Mucosa of descending colon (tissue), 3 donors: ENCODE measurements around the gene FOXP1. TPM values are rescaled to one million over a fixed set of nuclear protein-coding genes. Genes with fewer than 3 reads are reported as not detected.

ENCODE experiments used
- ATAC-seq: fragments of 200-7000 bp; cut with Tn5 transposase; one replicate; pipeline ENCODE4 v1.9.1; 2020; ENCODE audit warnings: mild to moderate bottlenecking, moderate library complexity
- DNase-seq, 3 donors: peaks; one replicate each; pipeline ENCODE4 v3.0.0-alpha.2; 2020
- H3K36me3 ChIP-seq: fragments of 200-600 bp; one replicate; pipeline ENCODE4 v1.8.0; 2021; ENCODE audit warnings: low read depth, mild to moderate bottlenecking
- H3K4me1 ChIP-seq: fragments of 200-600 bp; one replicate; pipeline ENCODE4 v1.8.0; 2021; ENCODE audit warnings: low read depth, mild to moderate bottlenecking
- H3K4me3 ChIP-seq: fragments of 200-600 bp; one replicate; pipeline ENCODE4 v1.8.0; 2021; ENCODE audit warnings: mild to moderate bottlenecking
- H3K9me3 ChIP-seq: fragments of 200-600 bp; one replicate; pipeline ENCODE4 v1.8.0; 2021; ENCODE audit warnings: mild to moderate bottlenecking
- intact Hi-C, 2 donors: fragments of 100-400 bp; cut with DNase I in 1 of 2; cut with micrococcal nuclease in 1 of 2; formaldehyde crosslinking; loops; one replicate each; pipeline versions ENCODE4 v1.11.0 to v1.11.1; 2022; cut with DNase I, micrococcal nuclease
- total RNA-seq, 3 donors: library from RNA; stranded (reverse); fragmentation: NEBNext Ultra II Directional in 2 of 3; extraction: Animal tissue kit (Norgen Biotek cat#: 25700) in 2 of 3; gene quantifications; one replicate each; pipeline versions ENCODE4 v1.2.1 to v1.2.4, GENCODE V29; 2021 to 2023
- TF ChIP-seq, protein P1 (sequence below): fragments of 200-600 bp; IDR thresholded peaks from one replicate; pipeline ENCODE4 v1.8.0; 2022; ENCODE audit warnings: antibody characterized with exemption, mild to moderate bottlenecking
- donor health status: DM: no; HTN: no; CAD: no; lungs with moderate emphysema.
- donor health status: DM: no; HTN: no; CAD: no.
- donor health status: DM: no; HTN: yes; CAD: no.

The FOXP1 gene
- total RNA-seq, 3 donors from 2014 or later: 133 to 217 (median 214) TPM

DNA sequence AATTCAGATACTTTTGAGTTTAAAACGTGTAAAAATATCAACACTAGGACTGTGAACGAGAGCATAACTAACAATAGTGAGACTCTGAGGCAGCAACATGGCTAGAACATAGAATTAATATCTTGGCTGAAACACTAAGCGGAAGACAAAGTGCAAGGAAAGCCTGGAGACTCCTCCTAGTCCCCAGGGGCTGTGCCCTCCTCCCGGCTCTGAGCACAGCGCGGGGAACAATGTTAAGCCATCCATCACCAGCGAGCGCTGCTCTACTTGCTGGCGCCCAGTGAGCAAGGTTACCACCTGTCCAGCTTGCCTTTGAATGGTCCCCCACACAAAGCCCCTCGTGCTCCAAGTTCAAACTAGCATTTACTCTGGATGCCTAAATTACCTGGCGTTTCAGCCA is 436.9 kb downstream of the FOXP1 start:
- no peak for ATAC-seq
- Histone ChIP-seq H3K9me3 (no peaks in the 10 kb centered on the region), H3K36me3 (no peaks in the 10 kb centered on the region), H3K4me1 (no peaks in the 10 kb centered on the region), H3K4me3 (no peak overlapping the region)
- no peak for DNase-seq
- intact Hi-C loops: no loop called here
- TF ChIP-seq, protein P1, sequence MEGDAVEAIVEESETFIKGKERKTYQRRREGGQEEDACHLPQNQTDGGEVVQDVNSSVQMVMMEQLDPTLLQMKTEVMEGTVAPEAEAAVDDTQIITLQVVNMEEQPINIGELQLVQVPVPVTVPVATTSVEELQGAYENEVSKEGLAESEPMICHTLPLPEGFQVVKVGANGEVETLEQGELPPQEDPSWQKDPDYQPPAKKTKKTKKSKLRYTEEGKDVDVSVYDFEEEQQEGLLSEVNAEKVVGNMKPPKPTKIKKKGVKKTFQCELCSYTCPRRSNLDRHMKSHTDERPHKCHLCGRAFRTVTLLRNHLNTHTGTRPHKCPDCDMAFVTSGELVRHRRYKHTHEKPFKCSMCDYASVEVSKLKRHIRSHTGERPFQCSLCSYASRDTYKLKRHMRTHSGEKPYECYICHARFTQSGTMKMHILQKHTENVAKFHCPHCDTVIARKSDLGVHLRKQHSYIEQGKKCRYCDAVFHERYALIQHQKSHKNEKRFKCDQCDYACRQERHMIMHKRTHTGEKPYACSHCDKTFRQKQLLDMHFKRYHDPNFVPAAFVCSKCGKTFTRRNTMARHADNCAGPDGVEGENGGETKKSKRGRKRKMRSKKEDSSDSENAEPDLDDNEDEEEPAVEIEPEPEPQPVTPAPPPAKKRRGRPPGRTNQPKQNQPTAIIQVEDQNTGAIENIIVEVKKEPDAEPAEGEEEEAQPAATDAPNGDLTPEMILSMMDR: no peak

DNA sequence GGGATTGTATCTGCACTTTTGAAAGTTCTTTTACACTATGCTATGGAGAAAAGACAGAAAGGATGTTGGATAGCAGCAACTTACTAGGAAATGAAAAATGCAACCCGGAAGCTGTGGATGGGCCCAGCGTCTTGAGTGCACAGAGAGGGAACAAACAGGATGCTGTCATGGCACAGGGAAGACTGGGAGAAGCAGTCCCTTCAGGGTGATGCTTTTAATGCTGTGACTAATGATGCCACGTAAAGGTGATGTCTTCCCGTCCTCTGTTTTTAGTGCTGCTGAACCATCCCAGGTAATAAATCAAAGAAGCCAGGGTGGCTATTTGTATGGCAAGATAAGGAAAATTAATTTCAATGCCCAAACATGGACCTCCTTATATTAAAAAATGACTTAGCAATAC is 437.6 kb downstream of the FOXP1 start:
- DNase-seq (no peak), ATAC-seq (no peak)
- H3K4me1 ChIP-seq: no peaks in the 10 kb centered on the region
- H3K36me3 ChIP-seq: no peaks in the 10 kb centered on the region
- no peaks in the 10 kb centered on the region for H3K9me3 ChIP-seq
- TF ChIP-seq, protein P1: no peak
- intact Hi-C loops: no loop called here
- no peak overlapping the region for H3K4me3 ChIP-seq

DNA sequence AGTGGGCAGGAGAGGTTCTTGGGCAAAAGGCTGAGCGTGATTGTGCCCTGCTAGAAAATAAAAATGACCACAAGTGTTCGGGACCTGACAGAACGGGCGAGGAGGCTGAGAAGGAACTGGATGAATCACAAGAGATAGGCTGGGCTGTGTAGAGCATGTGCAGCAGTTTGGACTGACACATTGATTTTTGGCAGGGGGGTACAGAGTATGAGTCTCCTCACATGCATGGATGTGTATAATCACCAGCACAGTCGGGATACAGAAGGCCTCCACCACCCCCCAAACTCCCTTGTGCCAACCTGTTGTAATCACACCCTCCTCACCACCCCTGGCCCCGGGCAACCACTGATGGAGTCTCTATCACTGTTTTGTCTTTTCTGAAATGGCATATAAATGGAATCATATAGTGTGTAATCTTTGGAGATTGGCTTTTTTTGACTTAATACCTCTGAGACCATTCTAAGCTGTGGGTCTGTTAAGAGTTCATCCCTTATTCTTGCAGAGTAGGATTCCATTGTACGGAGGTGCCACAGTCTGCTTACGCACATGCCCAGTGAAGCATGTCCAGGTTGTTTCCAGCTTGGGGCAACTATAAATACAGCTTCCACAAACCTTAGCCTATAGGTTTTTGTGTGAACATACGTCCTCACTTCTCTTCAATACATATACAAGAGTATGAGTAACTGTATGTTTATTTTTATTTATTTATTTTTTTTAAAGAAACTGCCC is 438.8 kb downstream of the FOXP1 start:
- Histone ChIP-seq H3K36me3 (no peaks in the 10 kb centered on the region), H3K9me3 (no peaks in the 10 kb centered on the region), H3K4me3 (no peak overlapping the region), H3K4me1 (no peaks in the 10 kb centered on the region)
- no peak for DNase-seq
- TF ChIP-seq, protein P1: no peak
- intact Hi-C loops: no loop called here
- peak; percentile 5 for ATAC-seq

DNA sequence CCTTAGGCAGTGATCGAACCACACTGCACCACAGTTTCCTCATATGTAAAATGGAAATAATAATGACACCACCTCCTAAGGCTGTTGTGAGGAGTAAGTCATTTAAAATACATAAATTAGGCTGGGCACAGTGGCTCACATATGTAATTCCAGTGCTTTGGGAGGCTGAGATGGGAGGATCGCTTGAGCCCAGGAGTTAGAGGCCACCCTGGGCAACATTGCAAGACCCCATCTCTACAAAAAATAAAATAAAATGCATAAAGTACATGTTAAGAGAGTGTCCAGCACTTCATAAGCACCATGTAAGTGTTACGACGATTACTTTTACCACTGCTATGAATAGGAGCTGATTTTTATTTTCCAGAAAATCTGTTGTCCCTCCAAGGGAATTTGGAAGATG is 440.0 kb downstream of the FOXP1 start:
- intact Hi-C loops: no loop called here
- H3K9me3 ChIP-seq: no peaks in the 10 kb centered on the region
- no peaks in the 10 kb centered on the region for H3K36me3 ChIP-seq
- ATAC-seq: no peak
- TF ChIP-seq, protein P1: no peak
- no peaks in the 10 kb centered on the region for H3K4me1 ChIP-seq
- no peak overlapping the region for H3K4me3 ChIP-seq
- no peak for DNase-seq

DNA sequence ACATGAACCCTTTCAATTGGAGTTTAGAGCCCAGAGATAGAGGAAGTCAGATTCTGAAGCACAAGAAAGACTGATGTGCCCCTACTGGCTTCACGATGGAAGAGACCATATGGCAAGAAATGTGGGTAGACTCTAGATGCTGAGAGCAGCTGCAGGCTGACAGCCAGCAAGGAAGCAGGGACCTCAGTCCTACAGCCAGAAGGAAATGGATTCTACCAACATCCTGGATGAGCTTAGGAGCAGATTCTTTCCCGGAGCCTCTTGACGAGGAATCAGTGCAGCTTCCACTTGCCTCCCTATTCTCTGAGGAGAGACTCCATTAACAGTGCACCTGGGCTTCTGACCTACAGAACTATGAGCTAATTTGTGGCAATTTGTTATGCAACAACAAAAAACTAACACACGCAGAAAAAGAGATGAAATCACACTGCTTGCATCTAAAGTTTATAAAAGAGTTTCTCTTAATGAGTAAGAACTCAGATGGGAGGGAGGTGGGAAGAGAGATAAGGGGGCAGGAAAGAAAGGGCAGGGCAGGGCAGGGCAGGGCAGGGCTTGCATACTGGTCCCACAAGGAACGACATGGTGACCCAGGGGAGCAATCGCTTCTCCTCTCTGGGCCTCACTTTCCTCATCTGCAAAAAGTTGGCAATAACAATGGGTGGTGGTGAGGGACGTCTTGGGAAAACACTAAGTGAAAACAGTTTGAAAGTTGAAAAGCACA is 440.9 kb downstream of the FOXP1 start:
- peak; percentile 85 for ATAC-seq
- Histone ChIP-seq H3K9me3 (no peaks in the 10 kb centered on the region), H3K36me3 (no peaks in the 10 kb centered on the region), H3K4me1 (no peaks in the 10 kb centered on the region), H3K4me3 (no peak overlapping the region)
- TF ChIP-seq, protein P1: no peak
- intact Hi-C loops: no loop called here
- no peak for DNase-seq
